HG03139 (cell line): ENCODE results near the gene CSRNP3.

Experiments used
- ATAC-seq: cut with Tn5 transposase; IDR thresholded peaks from one replicate; pipeline ENCODE4 v1.9.1; 2021; ENCODE audit not compliant: unreplicated experiment

The CSRNP3 gene

GRCh38 chr2:165469417-165469816 lies at the start of gene CSRNP3:
TSS of gene CSRNP3 (plus strand) at chr2:165469698. CDS start at chr2:165595066, 125,368 bp downstream.
- ATAC-seq: no peak

- ATAC-seq: no peak
These were observed 49.3 kb upstream of the CSRNP3 start for GRCh38 chr2:165420231-165420630.

GRCh38 chr2:165423081-165423480 lies 46.4 kb upstream of the CSRNP3 start:
- ATAC-seq: no peak

- no peak for ATAC-seq
These were observed 43.9 kb upstream of the CSRNP3 start for GRCh38 chr2:165425556-165425955.

- no peak for ATAC-seq
These were observed 41.8 kb upstream of the CSRNP3 start for GRCh38 chr2:165427686-165428085.

GRCh38 chr2:165428926-165429325 lies 40.6 kb upstream of the CSRNP3 start:
- ATAC-seq: no peak

- no peak for ATAC-seq
These were observed 38.5 kb upstream of the CSRNP3 start for GRCh38 chr2:165431014-165431413.

GRCh38 chr2:165432234-165432966 lies 37.1 kb upstream of the CSRNP3 start:
- no peak for ATAC-seq

- ATAC-seq: no peak
These were observed 34.5 kb upstream of the CSRNP3 start for GRCh38 chr2:165434865-165435496.

- ATAC-seq: no peak
These were observed 33.9 kb upstream of the CSRNP3 start for GRCh38 chr2:165435611-165436010.

GRCh38 chr2:165436559-165436958 lies 32.9 kb upstream of the CSRNP3 start:
- ATAC-seq: no peak

GRCh38 chr2:165440367-165440766 lies 29.1 kb upstream of the CSRNP3 start:
- no peak for ATAC-seq

- no peak for ATAC-seq
These were observed 26.0 kb upstream of the CSRNP3 start for GRCh38 chr2:165443511-165443910.

GRCh38 chr2:165448406-165448805 lies 21.1 kb upstream of the CSRNP3 start:
- no peak for ATAC-seq

- no peak for ATAC-seq
These were observed 19.3 kb upstream of the CSRNP3 start for GRCh38 chr2:165450156-165450555.

- ATAC-seq: no peak
These were observed 17.2 kb upstream of the CSRNP3 start for GRCh38 chr2:165452327-165452726.

- ATAC-seq: no peak
These were observed 15.9 kb upstream of the CSRNP3 start for GRCh38 chr2:165453561-165454094.

- no peak for ATAC-seq
These were observed 14.6 kb upstream of the CSRNP3 start for GRCh38 chr2:165454905-165455304.

GRCh38 chr2:165456027-165456426 lies 13.5 kb upstream of the CSRNP3 start:
- no peak for ATAC-seq

GRCh38 chr2:165462443-165462842 lies 7.1 kb upstream of the CSRNP3 start:
- no peak for ATAC-seq

GRCh38 chr2:165466386-165466785 lies 3.1 kb upstream of the CSRNP3 start:
- ATAC-seq: no peak

GRCh38 chr2:165467921-165468320 lies 1.6 kb upstream of the CSRNP3 start:
- ATAC-seq: no peak
